ENCODE measurements around the gene NRF1.
"Not testable (repeated sequence)": the region's sequence is repeated elsewhere in the genome, so short reads cannot be mapped to it uniquely, and the experiment has no call there.

The NRF1 gene

DNA sequence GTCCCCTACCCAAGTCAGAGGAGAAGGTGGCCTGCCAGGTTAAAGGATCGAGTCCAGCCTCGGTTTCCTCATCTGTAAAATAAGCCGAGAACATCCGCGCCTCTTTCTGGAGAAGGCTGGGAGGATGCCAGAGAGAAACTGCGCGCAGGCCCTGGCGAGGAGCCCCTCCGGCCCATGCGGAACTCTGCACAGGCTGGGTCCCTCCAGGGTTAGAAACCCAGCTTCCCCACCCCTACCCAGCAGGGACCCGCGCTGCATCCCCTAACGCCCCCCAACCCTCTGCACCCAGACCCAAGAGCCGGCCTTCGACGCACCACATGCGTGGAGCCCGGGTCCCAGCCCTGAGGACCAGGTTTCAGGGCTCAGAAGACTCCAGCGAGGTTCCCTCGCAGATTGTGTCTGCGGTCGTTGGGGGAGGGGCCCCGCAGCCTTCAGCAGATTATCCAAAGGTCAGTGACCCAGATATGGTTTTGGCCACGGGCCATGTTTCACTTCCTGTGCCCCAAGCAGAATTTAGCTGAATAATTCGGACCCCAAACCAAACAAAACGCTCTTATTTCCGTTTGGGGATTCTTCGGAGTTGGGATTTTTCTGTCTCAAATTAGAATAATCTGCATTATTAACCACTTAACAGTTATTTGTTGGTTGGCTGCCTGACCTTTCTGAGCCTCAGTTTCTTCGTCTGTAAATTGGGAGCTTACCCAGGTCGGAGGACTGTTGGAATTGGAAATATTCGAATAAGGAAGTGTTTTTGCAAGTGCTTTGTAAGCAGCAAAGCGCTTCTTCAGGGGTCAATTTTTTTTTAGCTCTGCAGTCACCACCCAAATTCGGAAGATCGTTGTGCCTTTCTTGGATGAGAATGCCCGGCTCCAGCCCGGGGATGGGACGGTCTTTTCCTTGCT, 173.5 kb downstream of the NRF1 start:
- peak in 1 of 6 experiments; percentile 13 for DNase-seq

- DNase-seq: peak in 1 of 6 experiments; percentile 12
Measured at GRCh38 chr7:129785685-129786514, 174.4 kb downstream of the NRF1 start.

DNA sequence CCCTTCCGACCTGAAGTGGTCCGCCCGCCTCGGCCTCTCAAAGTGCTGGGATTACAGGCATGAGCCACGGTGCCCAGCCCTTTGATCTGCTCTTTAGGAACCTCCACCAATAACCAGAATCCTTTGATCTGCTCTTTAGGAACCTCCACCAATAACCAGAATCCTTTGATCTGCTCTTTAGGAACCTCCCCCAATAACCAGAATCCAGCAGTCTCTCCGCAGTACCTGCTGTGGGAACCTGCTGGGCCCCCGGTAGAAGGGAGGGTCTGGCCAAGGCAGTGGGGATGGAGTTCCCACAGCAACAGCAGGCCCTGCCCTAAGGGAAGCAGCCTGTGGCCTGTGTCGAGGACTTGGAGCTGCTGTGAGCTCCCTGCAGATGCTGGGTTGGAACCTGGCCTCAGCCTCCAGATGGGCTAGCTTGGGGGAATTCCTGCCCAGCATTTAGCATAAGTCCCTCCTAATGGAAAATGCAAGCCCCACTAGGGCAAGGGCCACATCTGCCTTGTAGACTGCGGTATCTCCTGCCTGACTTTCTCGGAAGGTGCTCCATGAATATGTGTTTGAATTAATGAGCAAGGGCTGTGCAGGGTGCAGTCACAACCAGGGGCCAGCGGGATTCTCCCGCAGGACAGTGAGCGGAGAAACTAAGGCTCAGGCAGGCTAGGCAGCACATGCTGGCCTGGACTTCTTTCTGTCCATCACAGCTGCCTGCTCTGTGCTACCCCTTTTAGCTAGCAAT, 175.5 kb downstream of the NRF1 start:
- no peak for DNase-seq

GRCh38 chr7:129789000-129789399, 177.5 kb downstream of the NRF1 start:
- no peak for DNase-seq

GRCh38 chr7:129789652-129790051, 178.1 kb downstream of the NRF1 start:
- no peak for DNase-seq

GRCh38 chr7:129790136-129790535, 178.6 kb downstream of the NRF1 start:
- no peak for DNase-seq

DNA sequence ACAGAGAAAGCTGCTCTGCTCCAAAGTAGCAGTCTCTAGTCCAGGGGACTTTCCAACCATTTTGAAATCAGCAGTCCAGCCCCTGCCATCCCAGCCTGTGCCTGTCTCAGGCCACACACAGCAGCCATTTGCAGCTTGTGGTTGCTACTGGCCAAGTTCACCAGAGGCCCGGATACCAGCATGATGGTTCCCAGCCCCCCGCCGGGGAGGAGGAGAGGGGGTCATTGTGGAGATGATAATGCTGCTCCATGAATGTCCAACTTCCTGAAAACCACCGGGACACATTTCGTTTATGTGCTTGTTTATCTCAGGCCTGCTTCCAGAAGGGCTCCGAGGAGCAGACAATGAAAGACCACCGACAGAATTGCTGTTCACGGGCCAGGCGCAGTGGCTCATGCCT, 181.2 kb downstream of the NRF1 start:
- DNase-seq: no peak

DNA sequence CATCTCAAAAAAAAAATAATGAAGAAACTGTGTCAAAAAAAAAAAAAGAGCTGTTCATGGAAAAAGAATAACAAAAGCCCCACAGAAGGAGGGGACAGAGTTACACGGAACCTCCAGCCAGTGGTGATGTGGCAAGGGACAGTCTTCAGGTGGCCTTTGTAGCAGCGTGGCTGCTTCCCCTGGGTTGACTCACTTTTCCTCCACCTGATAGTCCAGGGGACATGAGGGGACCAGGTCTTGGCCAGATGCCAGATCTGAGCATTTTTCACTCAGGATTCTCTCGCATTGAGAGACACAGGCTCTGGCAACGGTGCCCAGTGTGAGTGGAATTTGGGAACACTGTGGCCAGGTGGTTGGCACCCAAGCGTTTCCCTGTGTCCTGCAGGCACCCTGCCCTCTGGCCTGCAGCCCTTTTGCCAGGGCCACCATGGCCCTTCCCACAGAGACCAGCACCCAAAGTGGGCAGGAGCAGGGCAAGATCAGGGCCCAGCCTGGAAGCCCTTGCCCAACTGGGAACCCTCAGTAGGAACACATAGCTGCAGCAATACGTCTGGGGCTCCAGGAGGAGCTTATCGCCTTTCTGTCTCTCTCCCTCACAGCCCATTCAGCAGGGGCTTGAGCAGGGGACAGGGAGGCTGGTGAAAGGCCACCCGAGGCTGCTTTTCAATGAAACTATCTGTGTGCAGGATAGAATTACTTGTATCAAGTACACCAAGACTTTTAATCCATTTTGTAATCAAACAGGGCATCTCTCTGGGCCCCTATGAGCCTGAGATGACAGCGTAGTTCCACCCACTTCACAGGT, 182.2 kb downstream of the NRF1 start:
- no peak for DNase-seq

DNA sequence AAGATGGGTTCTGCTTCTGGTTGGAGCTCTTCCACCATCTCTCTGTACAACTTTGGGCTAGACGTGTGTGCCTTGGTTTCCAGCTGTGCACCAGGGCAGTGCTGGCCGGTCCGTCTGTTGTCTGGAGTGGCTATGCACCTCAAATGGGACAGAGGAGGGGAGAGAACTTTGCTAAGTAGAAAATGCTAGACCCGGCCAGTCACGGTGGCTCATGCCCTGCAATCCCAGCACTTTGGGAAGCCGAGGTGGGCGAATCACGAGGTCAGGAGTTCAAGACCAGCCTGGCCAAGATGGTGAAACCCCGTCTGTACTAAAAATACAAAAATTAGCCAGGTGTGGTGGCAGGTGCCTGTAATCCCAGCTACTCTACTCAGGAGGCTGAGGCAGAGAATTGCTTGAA, 182.9 kb downstream of the NRF1 start:
- DNase-seq: not testable (repeated sequence)

DNA sequence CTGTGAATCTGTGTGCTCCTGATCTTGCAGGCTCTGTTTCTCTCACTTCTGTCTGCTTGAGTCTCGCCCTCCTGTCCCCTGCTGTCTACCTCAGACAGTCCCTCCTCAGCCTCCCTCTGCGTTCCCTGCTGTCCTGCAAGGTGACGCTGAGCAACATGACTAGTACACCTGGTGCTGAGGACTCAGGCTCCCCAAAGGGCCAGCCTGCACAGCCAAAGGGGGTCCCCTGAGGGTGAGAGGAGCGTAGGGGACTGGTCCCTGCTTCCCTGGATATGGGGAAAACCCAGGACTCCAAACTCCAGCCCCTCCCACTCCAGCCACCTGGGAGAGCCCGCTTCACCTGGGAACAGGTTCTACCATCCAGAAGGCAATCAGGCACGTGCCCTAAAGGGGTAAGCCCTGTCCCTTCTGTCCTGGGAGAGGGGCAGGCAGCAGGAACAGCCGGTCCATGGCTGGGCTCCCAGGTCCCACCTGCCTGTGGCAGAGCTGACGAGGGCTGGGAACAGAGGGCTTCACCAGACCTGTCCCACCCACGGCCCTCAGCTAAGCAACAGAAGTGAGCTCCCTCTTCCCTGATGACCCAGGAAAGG, 184.8 kb downstream of the NRF1 start:
- no peak for DNase-seq

DNA sequence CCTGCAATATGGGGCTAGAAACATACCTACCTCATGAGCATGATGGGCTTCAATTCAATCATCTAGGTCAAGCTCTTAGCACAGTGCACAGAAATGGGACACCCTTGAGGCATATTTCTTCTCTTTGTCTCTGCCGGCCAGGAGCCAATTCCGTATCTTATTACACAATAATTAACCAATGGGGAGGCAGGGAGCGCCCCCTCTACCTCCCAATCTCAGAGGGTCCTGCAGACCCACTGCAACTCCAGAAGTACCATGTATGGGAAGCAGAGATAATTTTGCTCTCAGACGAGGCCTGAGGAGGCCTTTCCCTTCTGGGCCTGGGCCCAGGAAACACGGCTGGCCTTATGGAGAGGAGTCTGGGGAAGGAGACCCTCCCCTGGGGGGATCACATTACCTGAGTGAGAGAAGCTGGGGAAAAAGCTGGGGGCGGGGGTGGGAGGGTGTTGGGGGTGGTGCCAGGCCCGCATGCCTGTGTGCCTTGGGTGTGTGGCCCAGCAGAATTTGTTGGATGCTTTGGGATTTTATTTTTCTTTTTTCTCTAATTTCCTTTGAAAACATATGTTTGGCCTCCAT, 185.8 kb downstream of the NRF1 start:
- DNase-seq: no peak

- no peak for DNase-seq
Measured at GRCh38 chr7:129798616-129799349, 187.3 kb downstream of the NRF1 start.

- DNase-seq: no peak
Measured at GRCh38 chr7:129799350-129799955, 187.9 kb downstream of the NRF1 start.

GRCh38 chr7:129800901-129801300, 189.4 kb downstream of the NRF1 start:
- no peak for DNase-seq

DNA sequence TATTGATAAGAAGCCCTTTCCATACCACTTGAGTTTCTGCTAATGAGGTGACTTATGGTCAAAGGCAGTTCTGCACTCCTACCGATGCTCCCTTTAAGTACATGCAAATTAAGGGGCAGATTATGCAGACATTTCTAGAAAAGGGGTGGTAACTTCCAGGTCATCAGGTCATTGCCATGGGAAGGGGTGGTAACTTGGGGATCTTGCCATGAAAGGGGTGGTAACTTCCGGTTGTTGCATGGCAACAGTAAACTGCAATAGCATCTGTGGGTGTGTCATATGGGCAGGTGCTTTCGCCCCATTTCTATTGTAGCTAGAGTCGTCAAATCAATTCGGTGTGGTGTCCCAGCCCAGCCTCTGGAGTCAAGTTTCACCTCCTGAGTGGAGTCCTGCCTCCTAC, 190.4 kb downstream of the NRF1 start:
- DNase-seq: no peak

DNA sequence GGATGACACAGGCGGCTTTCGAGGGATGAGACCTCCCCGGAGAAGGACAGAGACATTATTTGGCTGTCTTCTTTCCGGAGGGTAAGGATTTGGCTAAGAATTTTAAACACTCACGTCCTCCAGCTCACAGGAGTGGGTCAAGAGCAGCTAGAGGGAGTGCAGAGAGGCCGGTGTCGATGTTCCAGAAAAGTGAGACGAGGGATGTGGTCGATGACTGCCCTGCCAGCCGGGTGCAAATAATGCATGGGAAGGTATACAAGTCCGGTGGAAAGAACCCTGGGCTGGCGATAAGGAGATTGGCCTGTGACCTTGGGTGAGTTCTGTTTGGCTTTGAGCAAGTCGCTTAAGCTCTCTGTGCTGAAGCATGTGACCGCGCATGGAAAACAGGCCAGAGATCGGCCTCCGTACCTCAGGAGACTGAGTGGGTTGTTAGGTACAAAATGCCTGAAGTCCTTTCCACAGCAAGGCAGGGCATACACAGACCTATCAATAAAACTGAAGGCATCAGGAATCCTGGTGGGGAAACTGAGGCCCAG, 192.1 kb downstream of the NRF1 start:
- no peak for DNase-seq

GRCh38 chr7:129804111-129804889, 192.8 kb downstream of the NRF1 start:
- no peak for DNase-seq

GRCh38 chr7:129804890-129805719, 193.6 kb downstream of the NRF1 start:
- DNase-seq: no peak
